Activated gamma-delta T cell treated with anti-CD3 and anti-CD28 coated beads, Interleukin-2, amount 50 U/mL, for 16 hours (primary cell): ENCODE results near the gene PCDHB4.
"Not testable (repeated sequence)": the region's sequence is repeated elsewhere in the genome, so short reads cannot be mapped to it uniquely, and the experiment has no call there.

Experiments used
- DNase-seq: peaks from one replicate; pipeline ENCODE4 v3.0.0-alpha.2; 2020; ENCODE audit warnings: low read depth

The PCDHB4 gene

DNA sequence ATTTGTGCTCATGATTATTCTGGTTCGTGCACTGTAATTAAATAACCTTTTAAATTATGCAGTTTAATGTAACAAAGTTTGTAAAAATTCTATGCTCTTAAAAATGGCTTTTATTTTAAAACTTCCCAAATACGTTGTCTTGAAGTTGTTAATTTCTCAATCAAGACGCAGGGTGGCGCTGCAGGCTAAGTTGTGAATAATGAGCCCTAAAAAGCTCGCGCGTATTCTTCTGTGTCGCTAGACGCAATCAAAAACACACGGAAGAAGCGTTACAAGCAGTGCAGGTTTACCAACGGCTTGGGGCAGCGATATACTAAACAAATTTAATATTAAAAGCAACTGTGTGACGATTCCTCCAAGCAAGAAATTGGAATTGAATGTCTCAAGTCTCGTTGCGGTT is at the start of gene PCDHB4:
Gene PCDHB4, plus strand, starts transcription at position 256 of the 400 bp plus-strand sequence. CDS start 181 bp downstream, outside the sequence.
- DNase-seq = no peak

GRCh38 chr5:141077826-141078225 is 43.8 kb upstream of the PCDHB4 start:
- DNase-seq = no peak

GRCh38 chr5:141082228-141082627 is 39.4 kb upstream of the PCDHB4 start:
- no peak for DNase-seq

- no peak for DNase-seq
Observed at GRCh38 chr5:141084487-141084989, 37.1 kb upstream of the PCDHB4 start.

- DNase-seq = no peak
Observed at GRCh38 chr5:141094481-141095262, 26.9 kb upstream of the PCDHB4 start, which contains the start of gene PCDHB2. PCDHB2 (plus strand) TSS chr5:141094615; CDS start chr5:141094791, 176 bp downstream.

GRCh38 chr5:141095263-141095641 is 26.4 kb upstream of the PCDHB4 start:
- DNase-seq = no peak

DNA sequence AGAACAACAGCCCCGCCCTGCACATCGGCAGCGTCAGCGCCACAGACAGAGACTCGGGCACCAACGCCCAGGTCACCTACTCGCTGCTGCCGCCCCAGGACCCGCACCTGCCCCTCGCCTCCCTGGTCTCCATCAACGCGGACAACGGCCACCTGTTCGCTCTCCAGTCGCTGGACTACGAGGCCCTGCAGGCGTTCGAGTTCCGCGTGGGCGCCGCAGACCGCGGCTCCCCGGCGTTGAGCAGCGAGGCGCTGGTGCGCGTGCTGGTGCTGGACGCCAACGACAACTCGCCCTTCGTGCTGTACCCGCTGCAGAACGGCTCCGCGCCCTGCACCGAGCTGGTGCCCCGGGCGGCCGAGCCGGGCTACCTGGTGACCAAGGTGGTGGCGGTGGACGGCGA is 25.4 kb upstream of the PCDHB4 start:
- not testable (repeated sequence) for DNase-seq

DNA sequence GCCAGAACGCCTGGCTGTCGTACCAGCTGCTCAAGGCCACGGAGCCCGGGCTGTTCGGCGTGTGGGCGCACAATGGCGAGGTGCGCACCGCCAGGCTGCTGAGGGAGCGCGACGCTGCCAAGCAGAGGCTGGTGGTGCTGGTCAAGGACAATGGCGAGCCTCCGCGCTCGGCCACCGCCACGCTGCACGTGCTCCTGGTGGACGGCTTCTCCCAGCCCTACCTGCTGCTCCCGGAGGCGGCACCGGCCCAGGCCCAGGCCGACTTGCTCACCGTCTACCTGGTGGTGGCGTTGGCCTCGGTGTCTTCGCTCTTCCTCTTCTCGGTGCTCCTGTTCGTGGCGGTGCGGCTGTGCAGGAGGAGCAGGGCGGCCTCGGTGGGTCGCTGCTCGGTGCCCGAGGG is 25.0 kb upstream of the PCDHB4 start:
- DNase-seq = not testable (repeated sequence)

DNA sequence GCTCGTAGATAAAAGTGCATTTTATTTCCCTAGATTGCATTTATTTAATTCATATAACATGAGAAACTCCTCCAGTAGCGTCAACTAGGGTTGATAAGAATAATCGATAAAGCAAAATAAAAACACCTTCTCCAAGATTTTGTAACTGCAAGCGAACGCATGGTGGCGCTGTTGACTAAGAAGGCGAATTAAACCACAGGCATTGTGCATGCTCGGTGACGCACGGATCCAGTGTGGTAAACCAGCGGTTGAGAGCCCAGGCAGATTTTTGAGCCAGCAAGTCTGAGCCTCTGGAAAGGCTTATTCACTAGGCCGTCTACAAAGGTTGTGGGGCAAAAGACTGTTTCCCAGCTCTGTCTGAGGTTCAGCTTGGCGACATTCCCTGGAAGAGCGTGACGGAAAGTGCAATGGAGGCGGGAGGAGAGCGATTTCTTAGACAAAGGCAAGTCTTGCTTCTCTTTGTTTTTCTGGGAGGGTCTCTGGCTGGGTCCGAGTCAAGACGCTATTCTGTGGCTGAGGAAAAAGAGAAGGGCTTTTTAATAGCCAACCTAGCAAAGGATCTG is 21.3 kb upstream of the PCDHB4 start, which contains the start of gene PCDHB3:
Gene PCDHB3, plus strand, starts transcription at position 231 of the 563 bp plus-strand sequence. Its CDS starts 177 bp downstream, at position 408.
- DNase-seq = no peak

DNA sequence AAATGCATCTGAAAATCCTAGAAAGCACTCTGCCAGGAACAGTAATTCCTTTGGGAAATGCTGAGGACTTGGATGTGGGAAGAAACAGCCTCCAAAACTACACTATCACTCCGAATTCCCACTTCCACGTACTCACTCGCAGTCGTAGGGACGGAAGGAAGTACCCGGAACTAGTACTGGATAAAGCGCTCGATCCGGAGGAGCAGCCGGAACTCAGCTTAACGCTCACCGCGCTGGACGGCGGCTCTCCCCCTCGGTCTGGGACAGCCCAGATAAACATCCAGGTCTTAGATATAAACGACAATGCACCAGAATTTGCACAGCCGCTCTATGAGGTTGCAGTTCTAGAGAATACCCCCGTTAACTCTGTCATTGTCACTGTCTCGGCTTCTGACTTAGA is 20.6 kb upstream of the PCDHB4 start:
- no peak for DNase-seq

DNA sequence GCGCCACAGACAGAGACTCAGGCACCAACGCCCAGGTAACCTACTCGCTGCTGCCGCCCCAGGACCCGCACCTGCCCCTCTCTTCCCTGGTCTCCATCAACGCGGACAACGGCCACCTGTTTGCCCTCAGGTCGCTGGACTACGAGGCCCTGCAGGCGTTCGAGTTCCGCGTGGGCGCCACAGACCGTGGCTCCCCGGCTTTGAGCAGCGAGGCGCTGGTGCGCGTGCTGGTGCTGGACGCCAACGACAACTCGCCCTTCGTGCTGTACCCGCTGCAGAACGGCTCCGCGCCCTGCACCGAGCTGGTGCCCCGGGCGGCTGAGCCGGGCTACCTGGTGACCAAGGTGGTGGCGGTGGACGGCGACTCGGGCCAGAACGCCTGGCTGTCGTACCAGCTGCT is 19.5 kb upstream of the PCDHB4 start:
- not testable (repeated sequence) for DNase-seq

DNA sequence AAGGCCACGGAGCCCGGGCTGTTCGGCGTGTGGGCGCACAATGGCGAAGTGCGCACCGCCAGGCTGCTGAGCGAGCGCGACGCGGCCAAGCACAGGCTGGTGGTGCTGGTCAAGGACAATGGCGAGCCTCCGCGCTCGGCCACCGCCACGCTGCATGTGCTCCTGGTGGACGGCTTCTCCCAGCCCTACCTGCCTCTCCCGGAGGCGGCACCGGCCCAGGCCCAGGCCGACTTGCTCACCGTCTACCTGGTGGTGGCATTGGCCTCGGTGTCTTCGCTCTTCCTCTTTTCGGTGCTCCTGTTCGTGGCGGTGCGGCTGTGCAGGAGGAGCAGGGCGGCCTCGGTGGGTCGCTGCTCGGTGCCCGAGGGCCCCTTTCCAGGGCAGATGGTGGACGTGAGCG is 19.1 kb upstream of the PCDHB4 start:
- DNase-seq = not testable (repeated sequence)

DNA sequence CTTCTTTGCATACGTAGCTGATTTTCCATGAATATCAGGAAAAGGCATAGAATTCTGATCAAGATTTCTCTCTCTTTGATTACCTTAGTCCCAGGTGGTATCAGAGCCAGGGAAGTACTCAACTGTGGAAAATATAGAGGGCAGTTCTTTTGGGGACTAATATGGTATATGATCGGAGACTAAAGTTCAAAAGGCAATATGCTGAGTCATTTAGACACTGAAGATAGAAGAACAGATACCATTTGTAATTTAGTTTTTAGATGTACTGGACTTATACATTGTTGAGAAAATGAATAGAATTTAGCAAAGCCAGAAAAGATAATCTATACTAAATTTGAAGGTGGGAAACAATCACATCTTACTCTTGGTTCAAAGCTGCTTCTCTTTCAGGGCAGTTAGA is 16.3 kb upstream of the PCDHB4 start:
- DNase-seq = no peak

DNA sequence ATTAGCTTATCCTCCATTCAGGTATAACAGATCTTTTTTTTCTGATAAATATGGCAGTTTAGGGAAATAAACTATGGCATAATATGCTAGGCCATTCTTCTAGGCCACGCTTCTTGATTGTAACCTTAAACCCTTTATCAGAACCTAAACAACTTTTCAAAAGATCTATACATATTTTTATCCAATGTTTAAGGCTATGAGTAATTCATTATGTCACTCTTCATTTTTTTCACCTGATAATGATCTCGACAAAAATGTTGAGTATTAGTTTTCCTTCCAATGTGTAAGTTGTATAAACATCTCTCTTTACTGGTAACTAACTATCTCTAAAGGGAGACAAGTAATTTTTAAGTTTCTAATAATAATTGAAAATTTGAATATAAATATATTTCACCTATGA is 2.4 kb upstream of the PCDHB4 start:
- DNase-seq = no peak

DNA sequence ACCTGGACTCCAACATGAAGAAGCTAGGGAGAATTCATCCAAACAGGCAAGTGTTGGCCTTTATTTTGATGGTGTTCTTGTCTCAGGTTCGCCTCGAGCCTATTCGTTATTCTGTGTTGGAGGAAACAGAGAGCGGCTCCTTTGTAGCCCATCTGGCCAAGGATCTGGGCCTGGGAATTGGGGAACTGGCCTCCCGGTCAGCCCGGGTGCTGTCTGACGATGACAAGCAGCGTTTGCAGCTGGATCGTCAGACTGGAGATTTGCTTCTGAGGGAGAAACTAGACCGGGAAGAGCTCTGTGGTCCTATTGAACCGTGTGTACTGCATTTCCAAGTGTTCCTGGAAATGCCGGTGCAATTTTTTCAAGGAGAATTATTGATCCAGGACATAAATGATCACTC is 367 bp downstream of the PCDHB4 start:
- DNase-seq = no peak

DNA sequence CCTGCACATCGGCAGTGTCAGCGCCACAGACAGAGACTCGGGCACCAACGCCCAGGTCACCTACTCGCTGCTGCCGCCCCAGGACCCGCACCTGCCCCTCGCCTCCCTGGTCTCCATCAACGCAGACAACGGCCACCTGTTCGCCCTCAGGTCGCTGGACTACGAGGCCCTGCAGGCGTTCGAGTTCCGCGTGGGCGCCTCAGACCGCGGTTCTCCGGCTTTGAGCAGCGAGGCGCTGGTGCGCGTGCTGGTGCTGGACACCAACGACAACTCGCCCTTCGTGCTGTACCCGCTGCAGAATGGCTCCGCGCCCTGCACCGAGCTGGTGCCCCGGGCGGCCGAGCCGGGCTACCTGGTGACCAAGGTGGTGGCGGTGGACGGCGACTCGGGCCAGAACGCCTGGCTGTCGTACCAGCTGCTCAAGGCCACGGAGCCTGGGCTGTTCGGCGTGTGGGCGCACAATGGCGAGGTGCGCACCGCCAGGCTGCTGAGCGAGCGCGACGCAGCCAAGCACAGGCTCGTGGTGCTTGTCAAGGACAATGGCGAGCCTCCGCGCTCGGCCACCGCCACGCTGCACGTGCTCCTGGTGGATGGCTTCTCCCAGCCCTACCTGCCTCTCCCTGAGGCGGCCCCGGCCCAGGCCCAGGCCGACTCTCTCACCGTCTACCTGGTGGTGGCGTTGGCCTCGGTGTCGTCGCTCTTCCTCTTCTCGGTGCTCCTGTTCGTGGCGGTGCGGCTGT is 1.9 kb downstream of the PCDHB4 start:
- DNase-seq = not testable (repeated sequence)

GRCh38 chr5:141127305-141127704 is 5.7 kb downstream of the PCDHB4 start:
- no peak for DNase-seq

DNA sequence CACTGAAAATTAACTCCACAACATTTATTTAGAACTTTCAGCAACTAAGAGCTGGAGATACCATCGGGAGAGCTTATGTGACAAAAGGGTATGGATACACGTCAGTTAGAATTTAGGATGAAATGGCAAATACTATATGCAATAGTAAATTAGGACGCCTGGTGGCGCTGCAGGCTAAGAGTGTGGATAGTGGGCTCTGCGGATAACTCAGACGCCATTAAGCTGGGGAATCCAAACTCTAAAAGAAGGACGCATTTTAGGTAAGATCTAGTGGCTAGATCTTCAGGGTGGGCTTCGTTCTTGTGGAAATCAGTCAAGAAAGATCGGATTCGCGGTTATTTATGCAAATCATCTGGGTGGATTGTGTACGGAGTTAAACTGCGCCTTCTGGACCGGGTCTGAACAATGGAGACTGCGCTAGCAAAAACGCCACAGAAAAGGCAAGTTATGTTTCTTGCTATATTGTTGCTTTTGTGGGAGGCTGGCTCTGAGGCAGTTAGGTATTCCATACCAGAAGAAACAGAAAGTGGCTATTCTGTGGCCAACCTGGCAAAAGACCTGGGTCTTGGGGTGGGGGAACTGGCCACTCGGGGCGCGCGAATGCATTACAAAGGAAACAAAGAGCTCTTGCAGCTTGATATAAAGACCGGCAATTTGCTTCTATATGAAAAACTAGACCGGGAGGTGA is 13.6 kb downstream of the PCDHB4 start, which contains the start of gene PCDHB5:
Gene PCDHB5, plus strand, starts transcription at position 177 of the 688 bp plus-strand sequence. Its CDS starts 229 bp downstream, at position 406.
- DNase-seq = no peak

DNA sequence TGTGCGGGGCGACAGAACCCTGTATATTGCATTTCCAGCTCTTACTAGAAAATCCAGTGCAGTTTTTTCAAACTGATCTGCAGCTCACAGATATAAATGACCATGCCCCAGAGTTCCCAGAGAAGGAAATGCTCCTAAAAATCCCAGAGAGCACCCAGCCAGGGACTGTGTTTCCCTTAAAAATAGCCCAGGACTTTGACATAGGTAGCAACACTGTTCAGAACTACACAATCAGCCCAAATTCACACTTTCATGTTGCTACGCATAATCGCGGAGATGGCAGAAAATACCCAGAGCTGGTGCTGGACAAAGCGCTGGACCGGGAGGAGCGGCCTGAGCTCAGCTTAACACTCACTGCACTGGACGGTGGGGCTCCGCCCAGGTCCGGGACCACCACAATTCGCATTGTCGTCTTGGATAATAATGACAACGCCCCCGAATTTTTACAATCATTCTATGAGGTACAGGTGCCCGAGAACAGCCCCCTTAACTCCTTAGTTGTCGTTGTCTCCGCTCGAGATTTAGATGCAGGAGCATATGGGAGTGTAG is 14.2 kb downstream of the PCDHB4 start:
- DNase-seq = no peak

DNA sequence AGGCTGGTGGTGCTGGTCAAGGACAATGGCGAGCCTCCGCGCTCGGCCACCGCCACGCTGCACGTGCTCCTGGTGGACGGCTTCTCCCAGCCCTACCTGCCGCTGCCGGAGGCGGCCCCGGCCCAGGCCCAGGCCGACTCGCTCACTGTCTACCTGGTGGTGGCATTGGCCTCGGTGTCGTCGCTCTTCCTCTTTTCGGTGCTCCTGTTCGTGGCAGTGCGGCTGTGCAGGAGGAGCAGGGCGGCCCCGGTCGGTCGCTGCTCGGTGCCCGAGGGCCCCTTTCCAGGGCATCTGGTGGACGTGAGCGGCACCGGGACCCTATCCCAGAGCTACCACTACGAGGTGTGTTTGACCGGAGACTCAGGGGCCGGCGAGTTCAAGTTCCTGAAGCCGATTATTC is 15.7 kb downstream of the PCDHB4 start:
- not testable (repeated sequence) for DNase-seq

- DNase-seq = no peak
Observed at GRCh38 chr5:141149812-141150211, 28.2 kb downstream of the PCDHB4 start, which contains the start of gene PCDHB6. PCDHB6 (plus strand) TSS chr5:141150057; CDS start chr5:141150258, 201 bp downstream.
